Tibial nerve (tissue), 4 donors: Measurements from ENCODE around the gene RAP1GAP.

Experiments used
- EP300 ChIP-seq, 2 donors: sonication (generic); formaldehyde crosslinking; IDR thresholded peaks; one replicate each; pipeline ENCODE4 v1.6.1; 2017; ENCODE audit warnings: antibody characterized with exemption in 2 of 2, mild to moderate bottlenecking in 1 of 2
- POLR2A ChIP-seq, 2 donors: fragments of 450-650 bp; IDR thresholded peaks; one replicate each; pipeline ENCODE4 v1.6.1; 2017; ENCODE audit warnings: antibody characterized with exemption in 2 of 2, mild to moderate bottlenecking in 2 of 2, moderate library complexity in 2 of 2
- TF ChIP-seq, protein P1 (sequence below), 5 experiments: fragments of 200-600 bp in 3 of 5; fragments of 450-650 bp in 2 of 5; sonication (generic) in 3 of 5; IDR thresholded peaks; one replicate each; pipeline ENCODE4 v1.5.1; 2016 to 2019; ENCODE audit warnings: antibody characterized with exemption in 5 of 5, mild to moderate bottlenecking in 3 of 5, moderate library complexity in 2 of 5

- TF ChIP-seq POLR2A (IDR thresholded peaks at IDR 0.05), result no peak
- TF ChIP-seq, protein P1, sequence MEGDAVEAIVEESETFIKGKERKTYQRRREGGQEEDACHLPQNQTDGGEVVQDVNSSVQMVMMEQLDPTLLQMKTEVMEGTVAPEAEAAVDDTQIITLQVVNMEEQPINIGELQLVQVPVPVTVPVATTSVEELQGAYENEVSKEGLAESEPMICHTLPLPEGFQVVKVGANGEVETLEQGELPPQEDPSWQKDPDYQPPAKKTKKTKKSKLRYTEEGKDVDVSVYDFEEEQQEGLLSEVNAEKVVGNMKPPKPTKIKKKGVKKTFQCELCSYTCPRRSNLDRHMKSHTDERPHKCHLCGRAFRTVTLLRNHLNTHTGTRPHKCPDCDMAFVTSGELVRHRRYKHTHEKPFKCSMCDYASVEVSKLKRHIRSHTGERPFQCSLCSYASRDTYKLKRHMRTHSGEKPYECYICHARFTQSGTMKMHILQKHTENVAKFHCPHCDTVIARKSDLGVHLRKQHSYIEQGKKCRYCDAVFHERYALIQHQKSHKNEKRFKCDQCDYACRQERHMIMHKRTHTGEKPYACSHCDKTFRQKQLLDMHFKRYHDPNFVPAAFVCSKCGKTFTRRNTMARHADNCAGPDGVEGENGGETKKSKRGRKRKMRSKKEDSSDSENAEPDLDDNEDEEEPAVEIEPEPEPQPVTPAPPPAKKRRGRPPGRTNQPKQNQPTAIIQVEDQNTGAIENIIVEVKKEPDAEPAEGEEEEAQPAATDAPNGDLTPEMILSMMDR (IDR thresholded peaks at IDR 0.05), result no peak
- TF ChIP-seq EP300 (IDR thresholded peaks at IDR 0.05), result no peak
Observed at GRCh38 chr1:21576031-21576797, 92.9 kb downstream of the RAP1GAP start.
